WTC11 (cell line): ENCODE measurements around the gene ADAMTS2. TPM values are rescaled to one million over a fixed set of nuclear protein-coding genes. Genes with fewer than 3 reads are reported as not detected.

Experiments used
- ATAC-seq: fragments of 200-7000 bp; cut with Tn5 transposase; 2 replicates; pipeline ENCODE4 v1.10.0; 2021; ENCODE audit warnings: mild to moderate bottlenecking, moderate library complexity
- CTCF ChIA-PET: fragments of 300-600 bp; sonication (Branson Sonifier 250); formaldehyde crosslinking; loops from one replicate; lab custom pipeline; 2021; ENCODE audit warnings: antibody characterized with exemption; lab: Charles Lee
- POLR2A ChIA-PET: fragments of 350-600 bp; sonication (Branson Sonifier 250); formaldehyde crosslinking; loops from one replicate; lab custom pipeline; 2021; ENCODE audit warnings: antibody characterized with exemption; lab: Charles Lee
- DNase-seq: peaks from one replicate; pipeline ENCODE4 v3.0.0; 2021; ENCODE audit warnings: low spot score
- H3K27ac Mint-ChIP-seq: 2 replicates; pipeline ENCODE4 v1.8.0; 2021; ENCODE audit warnings: mixed read lengths
- H3K27me3 Mint-ChIP-seq: 2 replicates; pipeline ENCODE4 v1.8.0; 2021; ENCODE audit warnings: low read depth, mild to moderate bottlenecking, moderate library complexity, mixed read lengths
- H3K36me3 Mint-ChIP-seq: 2 replicates; pipeline ENCODE4 v1.8.0; 2021; ENCODE audit warnings: mixed read lengths
- H3K4me1 Mint-ChIP-seq: 2 replicates; pipeline ENCODE4 v1.8.0; 2022; ENCODE audit warnings: mixed read lengths
- H3K4me3 Mint-ChIP-seq: 2 replicates; pipeline ENCODE4 v1.8.0; 2021; ENCODE audit warnings: mild to moderate bottlenecking, moderate library complexity, mixed read lengths
- H3K9me3 Mint-ChIP-seq: 2 replicates; pipeline ENCODE4 v1.8.0; 2021; ENCODE audit warnings: mixed read lengths
- ATF2 ChIP-seq: sonication (generic); formaldehyde crosslinking; IDR thresholded peaks from 2 replicates; pipeline ENCODE4 v1.8.1; 2022; ENCODE audit warnings: low read depth, missing genetic modification reagents, borderline replicate concordance
- E2F5 ChIP-seq: sonication (generic); formaldehyde crosslinking; IDR thresholded peaks from 2 replicates; pipeline ENCODE4 v1.8.1; 2022; ENCODE audit warnings: mild to moderate bottlenecking, moderate library complexity, missing genetic modification reagents
- FOXJ3 ChIP-seq: sonication (generic); formaldehyde crosslinking; IDR thresholded peaks from 2 replicates; pipeline ENCODE4 v1.9.0; 2021; ENCODE audit warnings: missing genetic modification reagents, mild to moderate bottlenecking, borderline replicate concordance
- FOXK1 ChIP-seq: sonication (generic); formaldehyde crosslinking; IDR thresholded peaks from 2 replicates; pipeline ENCODE4 v1.8.0; 2022; ENCODE audit warnings: mild to moderate bottlenecking, moderate library complexity, missing genetic modification reagents
- HMGXB4 ChIP-seq: sonication (generic); formaldehyde crosslinking; IDR thresholded peaks from 2 replicates; pipeline ENCODE4 v1.8.1; 2023; ENCODE audit warnings: mild to moderate bottlenecking, moderate library complexity, missing genetic modification reagents
- IRF2 ChIP-seq: sonication (generic); formaldehyde crosslinking; IDR thresholded peaks from 2 replicates; pipeline ENCODE4 v1.8.0; 2022; ENCODE audit warnings: low read depth, missing genetic modification reagents, borderline replicate concordance
- JUN ChIP-seq: sonication (generic); formaldehyde crosslinking; IDR thresholded peaks from 2 replicates; pipeline ENCODE4 v1.8.0; 2023; ENCODE audit warnings: mild to moderate bottlenecking, missing genetic modification reagents
- NR1H2 ChIP-seq: sonication (generic); formaldehyde crosslinking; IDR thresholded peaks from 2 replicates; pipeline ENCODE4 v1.9.0; 2021; ENCODE audit warnings: mild to moderate bottlenecking, moderate library complexity, missing genetic modification reagents
- OVOL2 ChIP-seq: fragments of 250-450 bp; sonication (Bioruptor Pico); IDR thresholded peaks from 2 replicates; pipeline ENCODE4 v1.9.0; 2021; ENCODE audit warnings: mild to moderate bottlenecking, borderline replicate concordance
- SMAD4 ChIP-seq: sonication (generic); formaldehyde crosslinking; IDR thresholded peaks from 2 replicates; pipeline ENCODE4 v1.8.0; 2022; ENCODE audit warnings: mild to moderate bottlenecking, missing genetic modification reagents
- SP1 ChIP-seq: sonication (generic); formaldehyde crosslinking; conservative IDR thresholded peaks from 2 replicates; pipeline ENCODE4 v1.8.1; 2022; ENCODE audit warnings: missing genetic modification reagents
- TEAD1 ChIP-seq: sonication (generic); formaldehyde crosslinking; IDR thresholded peaks from 2 replicates; pipeline ENCODE4 v1.8.0; 2022; ENCODE audit warnings: mild to moderate bottlenecking, missing genetic modification reagents
- USF1 ChIP-seq: sonication (generic); formaldehyde crosslinking; IDR thresholded peaks from 2 replicates; pipeline ENCODE4 v1.8.0; 2022; ENCODE audit warnings: mild to moderate bottlenecking, missing genetic modification reagents
- ZMAT4 ChIP-seq: fragments of 250-450 bp; sonication (Bioruptor Pico); IDR thresholded peaks from 2 replicates; pipeline ENCODE4 v1.9.0; 2021; ENCODE audit warnings: mild to moderate bottlenecking
- ZNF138 ChIP-seq: sonication (generic); formaldehyde crosslinking; conservative IDR thresholded peaks from 2 replicates; pipeline ENCODE4 v1.8.1; 2022; ENCODE audit warnings: mild to moderate bottlenecking, moderate library complexity, missing genetic modification reagents
- ZNF263 ChIP-seq: sonication (generic); formaldehyde crosslinking; IDR thresholded peaks from 2 replicates; pipeline ENCODE4 v1.8.1; 2022; ENCODE audit warnings: low read depth, mild to moderate bottlenecking, moderate library complexity, missing genetic modification reagents
- total RNA-seq: library from RNA; stranded (reverse); gene quantifications from 3 replicates; pipeline ENCODE4 v1.2.3, GENCODE V29; 2021
- TF ChIP-seq, protein P1 (sequence below): fragments of 250-450 bp; sonication (Bioruptor Pico); IDR thresholded peaks from 2 replicates; pipeline ENCODE4 v1.9.0; 2021; ENCODE audit warnings: mild to moderate bottlenecking, borderline replicate concordance
- TF ChIP-seq, protein P2 (sequence below): fragments of 250-450 bp; sonication (Bioruptor Pico); IDR thresholded peaks from 2 replicates; pipeline ENCODE4 v1.9.0; 2021; ENCODE audit warnings: moderate library complexity, mild to moderate bottlenecking, inconsistent platforms, borderline replicate concordance
- TF ChIP-seq, protein P3 (sequence below): sonication (generic); formaldehyde crosslinking; IDR thresholded peaks from 2 replicates; pipeline ENCODE4 v1.8.1; 2023; ENCODE audit warnings: mild to moderate bottlenecking, missing genetic modification reagents

The ADAMTS2 gene
- total RNA-seq, 1 experiment from 2014 or later = 11.2 TPM

DNA sequence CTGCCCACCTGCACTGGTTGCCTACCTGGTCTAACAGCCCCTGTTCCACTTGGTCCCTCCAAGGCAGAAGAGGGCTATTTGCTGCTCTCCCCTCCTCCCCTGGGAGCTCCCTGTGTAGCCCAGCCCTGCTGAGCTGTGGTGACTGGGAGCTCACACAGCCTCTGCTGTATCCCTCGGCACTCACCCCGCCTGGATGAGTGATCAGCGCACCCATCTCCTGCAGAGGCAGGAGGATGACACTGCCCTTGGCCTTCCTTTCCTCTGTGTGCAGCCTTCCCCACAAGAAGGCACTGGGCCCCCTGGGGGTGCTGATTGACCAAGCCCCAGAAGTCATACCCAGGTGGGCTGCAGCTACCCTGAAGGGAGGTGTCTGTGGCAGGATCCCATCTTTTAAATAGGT is 134.2 kb downstream of the ADAMTS2 start:
- CTCF ChIA-PET = no interaction called here
- no peaks in the 10 kb centered on the region for H3K27me3 Mint-ChIP-seq
- H3K4me3 Mint-ChIP-seq = no peak overlapping the region

More for the DNA sequence above, 134.2 kb downstream of the ADAMTS2 start:
- H3K27ac Mint-ChIP-seq = no peak overlapping the region
- TF ChIP-seq E2F5 (CRISPR knock-in tag) = no peak
- no peak for TF ChIP-seq USF1 (CRISPR knock-in tag)
- no peak for TF ChIP-seq ATF2
- TF ChIP-seq ZMAT4 (CRISPR knock-in tag) = no peak
- no peak for TF ChIP-seq ZNF138 (CRISPR knock-in tag)
- TF ChIP-seq OVOL2 (CRISPR knock-in tag) = no peak
- TF ChIP-seq, protein P1, sequence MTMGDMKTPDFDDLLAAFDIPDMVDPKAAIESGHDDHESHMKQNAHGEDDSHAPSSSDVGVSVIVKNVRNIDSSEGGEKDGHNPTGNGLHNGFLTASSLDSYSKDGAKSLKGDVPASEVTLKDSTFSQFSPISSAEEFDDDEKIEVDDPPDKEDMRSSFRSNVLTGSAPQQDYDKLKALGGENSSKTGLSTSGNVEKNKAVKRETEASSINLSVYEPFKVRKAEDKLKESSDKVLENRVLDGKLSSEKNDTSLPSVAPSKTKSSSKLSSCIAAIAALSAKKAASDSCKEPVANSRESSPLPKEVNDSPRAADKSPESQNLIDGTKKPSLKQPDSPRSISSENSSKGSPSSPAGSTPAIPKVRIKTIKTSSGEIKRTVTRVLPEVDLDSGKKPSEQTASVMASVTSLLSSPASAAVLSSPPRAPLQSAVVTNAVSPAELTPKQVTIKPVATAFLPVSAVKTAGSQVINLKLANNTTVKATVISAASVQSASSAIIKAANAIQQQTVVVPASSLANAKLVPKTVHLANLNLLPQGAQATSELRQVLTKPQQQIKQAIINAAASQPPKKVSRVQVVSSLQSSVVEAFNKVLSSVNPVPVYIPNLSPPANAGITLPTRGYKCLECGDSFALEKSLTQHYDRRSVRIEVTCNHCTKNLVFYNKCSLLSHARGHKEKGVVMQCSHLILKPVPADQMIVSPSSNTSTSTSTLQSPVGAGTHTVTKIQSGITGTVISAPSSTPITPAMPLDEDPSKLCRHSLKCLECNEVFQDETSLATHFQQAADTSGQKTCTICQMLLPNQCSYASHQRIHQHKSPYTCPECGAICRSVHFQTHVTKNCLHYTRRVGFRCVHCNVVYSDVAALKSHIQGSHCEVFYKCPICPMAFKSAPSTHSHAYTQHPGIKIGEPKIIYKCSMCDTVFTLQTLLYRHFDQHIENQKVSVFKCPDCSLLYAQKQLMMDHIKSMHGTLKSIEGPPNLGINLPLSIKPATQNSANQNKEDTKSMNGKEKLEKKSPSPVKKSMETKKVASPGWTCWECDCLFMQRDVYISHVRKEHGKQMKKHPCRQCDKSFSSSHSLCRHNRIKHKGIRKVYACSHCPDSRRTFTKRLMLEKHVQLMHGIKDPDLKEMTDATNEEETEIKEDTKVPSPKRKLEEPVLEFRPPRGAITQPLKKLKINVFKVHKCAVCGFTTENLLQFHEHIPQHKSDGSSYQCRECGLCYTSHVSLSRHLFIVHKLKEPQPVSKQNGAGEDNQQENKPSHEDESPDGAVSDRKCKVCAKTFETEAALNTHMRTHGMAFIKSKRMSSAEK (CRISPR knock-in tag) = no peak
- TF ChIP-seq ZNF263 (CRISPR knock-in tag) = no peak
- no peak for TF ChIP-seq NR1H2 (CRISPR knock-in tag)
- TF ChIP-seq, protein P2, sequence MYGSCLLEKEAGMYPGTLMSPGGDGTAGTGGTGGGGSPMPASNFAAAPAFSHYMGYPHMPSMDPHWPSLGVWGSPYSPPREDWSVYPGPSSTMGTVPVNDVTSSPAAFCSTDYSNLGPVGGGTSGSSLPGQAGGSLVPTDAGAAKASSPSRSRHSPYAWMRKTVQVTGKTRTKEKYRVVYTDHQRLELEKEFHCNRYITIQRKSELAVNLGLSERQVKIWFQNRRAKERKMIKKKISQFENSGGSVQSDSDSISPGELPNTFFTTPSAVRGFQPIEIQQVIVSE (CRISPR knock-in tag) = no peak
- TF ChIP-seq TEAD1 (CRISPR knock-in tag) = no peak
- no peak for TF ChIP-seq SMAD4
- TF ChIP-seq SP1 = no peak
- TF ChIP-seq, protein P3, sequence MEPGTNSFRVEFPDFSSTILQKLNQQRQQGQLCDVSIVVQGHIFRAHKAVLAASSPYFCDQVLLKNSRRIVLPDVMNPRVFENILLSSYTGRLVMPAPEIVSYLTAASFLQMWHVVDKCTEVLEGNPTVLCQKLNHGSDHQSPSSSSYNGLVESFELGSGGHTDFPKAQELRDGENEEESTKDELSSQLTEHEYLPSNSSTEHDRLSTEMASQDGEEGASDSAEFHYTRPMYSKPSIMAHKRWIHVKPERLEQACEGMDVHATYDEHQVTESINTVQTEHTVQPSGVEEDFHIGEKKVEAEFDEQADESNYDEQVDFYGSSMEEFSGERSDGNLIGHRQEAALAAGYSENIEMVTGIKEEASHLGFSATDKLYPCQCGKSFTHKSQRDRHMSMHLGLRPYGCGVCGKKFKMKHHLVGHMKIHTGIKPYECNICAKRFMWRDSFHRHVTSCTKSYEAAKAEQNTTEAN (CRISPR knock-in tag) = no peak
- TF ChIP-seq JUN = no peak
- no peak for TF ChIP-seq HMGXB4 (CRISPR knock-in tag)
- no peak for TF ChIP-seq FOXK1 (CRISPR knock-in tag)
- no peak for TF ChIP-seq FOXJ3 (CRISPR knock-in tag)
- TF ChIP-seq IRF2 (CRISPR knock-in tag) = no peak
- no peaks in the 10 kb centered on the region for H3K36me3 Mint-ChIP-seq
- no peak for DNase-seq
- H3K4me1 Mint-ChIP-seq = peaks cover 4% of the 10 kb centered on the region; the same call in 1 of the 2 replicates
- no peak for ATAC-seq
- no peaks in the 10 kb centered on the region for H3K9me3 Mint-ChIP-seq
- POLR2A ChIA-PET = no interaction called here
